ENCODE results near the gene ACAD8.

ACAD8 gene

DNA sequence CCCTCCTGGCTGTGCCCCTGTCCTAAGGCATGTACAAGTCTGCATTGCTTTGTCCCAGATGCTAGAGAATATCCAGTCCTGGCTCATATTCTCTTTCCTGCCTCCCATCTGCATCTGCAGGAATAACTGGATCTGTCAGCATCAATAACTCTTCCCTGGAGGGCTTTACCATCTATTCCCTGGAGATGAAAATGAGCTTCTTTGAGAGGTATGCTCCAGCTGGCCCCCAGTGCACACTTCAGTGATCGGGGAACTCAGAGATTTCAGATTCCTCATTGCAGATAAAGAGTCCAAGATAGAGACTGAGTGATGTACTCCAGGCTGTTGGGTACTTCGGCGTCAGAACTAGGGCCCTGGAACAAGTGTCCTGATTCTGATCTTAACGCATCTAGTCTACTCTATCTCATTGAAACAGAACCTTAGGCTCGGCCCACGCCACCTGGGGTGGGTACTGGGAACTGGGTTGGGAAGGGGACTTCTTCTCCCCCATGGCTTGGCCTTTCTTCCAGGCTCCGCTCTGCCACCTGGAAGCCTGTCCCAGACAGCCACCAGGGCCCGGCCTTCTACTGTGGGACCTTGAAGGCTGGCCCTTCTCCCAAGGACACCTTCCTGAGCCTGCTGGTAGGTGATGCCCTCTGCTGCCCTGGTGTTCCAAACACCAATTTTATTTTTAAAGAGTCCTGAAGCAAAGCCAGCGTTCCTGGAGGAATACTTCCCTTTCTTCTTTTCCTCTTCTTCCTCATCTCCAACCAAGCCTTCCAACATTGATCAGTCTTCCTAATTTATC is 60.6 kb downstream of the ACAD8 start:
- Histone ChIP-seq H3K36me3 (ENCODE audit: low read length) (no peaks in the 10 kb centered on the region), H3K4me3 (ENCODE audit: insufficient read depth, low read length, poor library complexity, severe bottlenecking) (no peak overlapping the region), H3K4me2 (ENCODE audit: low read depth, low read length, poor library complexity, severe bottlenecking) (no peak overlapping the region), H3K9me3 (ENCODE audit: insufficient read depth, low read length) (no peaks in the 10 kb centered on the region), H2AFZ (ENCODE audit: low read depth, low read length, severe bottlenecking) (no peak overlapping the region), H3K27me3 (ENCODE audit: low read length) (no peaks in the 10 kb centered on the region), H3K9me2 (replicated peaks; ENCODE audit: insufficient read depth, low read length) (no peaks in the 10 kb centered on the region), H3K27ac (ENCODE audit: low read depth, low read length) (no peak overlapping the region), H4K20me1 (ENCODE audit: low read depth, low read length) (no peaks in the 10 kb centered on the region), H3K9ac (ENCODE audit: low read length) (no peak overlapping the region), H3K79me2 (ENCODE audit: insufficient read depth, low read length) (no peaks in the 10 kb centered on the region), H3F3A (ENCODE audit: insufficient read depth) (no peaks in the 10 kb centered on the region)
- TF ChIP-seq EZH2phosphoT487 (conservative IDR thresholded peaks at IDR 0.05; ENCODE audit: low read length), result no peak
- TF ChIP-seq, protein P1, sequence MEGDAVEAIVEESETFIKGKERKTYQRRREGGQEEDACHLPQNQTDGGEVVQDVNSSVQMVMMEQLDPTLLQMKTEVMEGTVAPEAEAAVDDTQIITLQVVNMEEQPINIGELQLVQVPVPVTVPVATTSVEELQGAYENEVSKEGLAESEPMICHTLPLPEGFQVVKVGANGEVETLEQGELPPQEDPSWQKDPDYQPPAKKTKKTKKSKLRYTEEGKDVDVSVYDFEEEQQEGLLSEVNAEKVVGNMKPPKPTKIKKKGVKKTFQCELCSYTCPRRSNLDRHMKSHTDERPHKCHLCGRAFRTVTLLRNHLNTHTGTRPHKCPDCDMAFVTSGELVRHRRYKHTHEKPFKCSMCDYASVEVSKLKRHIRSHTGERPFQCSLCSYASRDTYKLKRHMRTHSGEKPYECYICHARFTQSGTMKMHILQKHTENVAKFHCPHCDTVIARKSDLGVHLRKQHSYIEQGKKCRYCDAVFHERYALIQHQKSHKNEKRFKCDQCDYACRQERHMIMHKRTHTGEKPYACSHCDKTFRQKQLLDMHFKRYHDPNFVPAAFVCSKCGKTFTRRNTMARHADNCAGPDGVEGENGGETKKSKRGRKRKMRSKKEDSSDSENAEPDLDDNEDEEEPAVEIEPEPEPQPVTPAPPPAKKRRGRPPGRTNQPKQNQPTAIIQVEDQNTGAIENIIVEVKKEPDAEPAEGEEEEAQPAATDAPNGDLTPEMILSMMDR (IDR thresholded peaks at IDR 0.05; ENCODE audit: insufficient read depth, low read length, poor library complexity, severe bottlenecking), result no peak
